Gastroesophageal sphincter (tissue), 4 donors: Measurements from ENCODE around the gene GPR52. TPM values are rescaled to one million over a fixed set of nuclear protein-coding genes. Genes with fewer than 3 reads are reported as not detected.

Source experiments
- ATAC-seq: fragments of 150-250 bp; one replicate; pipeline ENCODE4 v1.9.1; 2016; ENCODE audit warnings: mild to moderate bottlenecking, moderate library complexity
- H3K27ac ChIP-seq, 4 donors: fragments of 200-600 bp; sonication (generic) in 3 of 4; 1 replicate in 3 of 4; 2 replicates in 1 of 4; pipeline ENCODE4 v1.5.1; 2016 to 2019
- H3K27me3 ChIP-seq: fragments of 200-600 bp; sonication (generic); one replicate; pipeline ENCODE4 v1.5.1; 2019
- H3K36me3 ChIP-seq, 2 donors: fragments of 200-600 bp; sonication (generic); one replicate each; pipeline ENCODE4 v1.5.1; 2019; ENCODE audit warnings: control low read depth in 1 of 2
- H3K4me1 ChIP-seq, 3 donors: fragments of 200-600 bp; sonication (generic); 1 replicate in 2 of 3; 2 replicates in 1 of 3; pipeline ENCODE4 v1.5.1; 2016 to 2019; ENCODE audit warnings: control low read depth in 2 of 3
- H3K4me3 ChIP-seq, 2 donors: fragments of 200-600 bp; sonication (generic); one replicate each; pipeline ENCODE4 v1.5.1; 2019; ENCODE audit warnings: mild to moderate bottlenecking in 1 of 2, moderate library complexity in 1 of 2
- H3K9me3 ChIP-seq, 3 donors: fragments of 200-600 bp; sonication (generic); one replicate each; pipeline ENCODE4 v1.5.1; 2017 to 2019; ENCODE audit warnings: control low read depth in 2 of 3
- EP300 ChIP-seq: sonication (generic); formaldehyde crosslinking; IDR thresholded peaks from one replicate; pipeline ENCODE4 v1.6.1; 2017; ENCODE audit warnings: antibody characterized with exemption, mild to moderate bottlenecking
- POLR2A ChIP-seq, 2 donors: fragments of 450-650 bp; IDR thresholded peaks; one replicate each; pipeline ENCODE4 v1.6.1; 2017; ENCODE audit warnings: antibody characterized with exemption in 2 of 2, mild to moderate bottlenecking in 2 of 2, moderate library complexity in 1 of 2
- POLR2AphosphoS5 ChIP-seq: sonication (generic); formaldehyde crosslinking; IDR thresholded peaks from one replicate; pipeline ENCODE4 v1.6.1; 2017; ENCODE audit warnings: antibody characterized with exemption
- WGBS, 2 donors: methylation state at CpG; one replicate each; pipeline ENCODE4 v1.1.5; 2018; ENCODE audit warnings: low coverage in 1 of 2; 5-methylcytosine and 5-hydroxymethylcytosine counted together
- total RNA-seq, 4 donors: library from RNA; depleted of rRNA; stranded (reverse); fragments of >200 nt; gene quantifications; one replicate each; pipeline ENCODE4 v1.1.0, GENCODE V29; 2016
- TF ChIP-seq, protein P1 (sequence below), 4 experiments: fragments of 200-600 bp in 2 of 4; fragments of 450-650 bp in 2 of 4; sonication (generic) in 1 of 4; IDR thresholded peaks; one replicate each; pipeline ENCODE4 v1.5.1; 2017 to 2019; ENCODE audit warnings: antibody characterized with exemption in 4 of 4, mild to moderate bottlenecking in 2 of 4, moderate library complexity in 2 of 4

Gene GPR52, protein sequence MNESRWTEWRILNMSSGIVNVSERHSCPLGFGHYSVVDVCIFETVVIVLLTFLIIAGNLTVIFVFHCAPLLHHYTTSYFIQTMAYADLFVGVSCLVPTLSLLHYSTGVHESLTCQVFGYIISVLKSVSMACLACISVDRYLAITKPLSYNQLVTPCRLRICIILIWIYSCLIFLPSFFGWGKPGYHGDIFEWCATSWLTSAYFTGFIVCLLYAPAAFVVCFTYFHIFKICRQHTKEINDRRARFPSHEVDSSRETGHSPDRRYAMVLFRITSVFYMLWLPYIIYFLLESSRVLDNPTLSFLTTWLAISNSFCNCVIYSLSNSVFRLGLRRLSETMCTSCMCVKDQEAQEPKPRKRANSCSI
- total RNA-seq: 1 to 10 TPM in 3 of 4 donors, not detected in 1; 1.0 to 6.7 (median 3.2) TPM

DNA sequence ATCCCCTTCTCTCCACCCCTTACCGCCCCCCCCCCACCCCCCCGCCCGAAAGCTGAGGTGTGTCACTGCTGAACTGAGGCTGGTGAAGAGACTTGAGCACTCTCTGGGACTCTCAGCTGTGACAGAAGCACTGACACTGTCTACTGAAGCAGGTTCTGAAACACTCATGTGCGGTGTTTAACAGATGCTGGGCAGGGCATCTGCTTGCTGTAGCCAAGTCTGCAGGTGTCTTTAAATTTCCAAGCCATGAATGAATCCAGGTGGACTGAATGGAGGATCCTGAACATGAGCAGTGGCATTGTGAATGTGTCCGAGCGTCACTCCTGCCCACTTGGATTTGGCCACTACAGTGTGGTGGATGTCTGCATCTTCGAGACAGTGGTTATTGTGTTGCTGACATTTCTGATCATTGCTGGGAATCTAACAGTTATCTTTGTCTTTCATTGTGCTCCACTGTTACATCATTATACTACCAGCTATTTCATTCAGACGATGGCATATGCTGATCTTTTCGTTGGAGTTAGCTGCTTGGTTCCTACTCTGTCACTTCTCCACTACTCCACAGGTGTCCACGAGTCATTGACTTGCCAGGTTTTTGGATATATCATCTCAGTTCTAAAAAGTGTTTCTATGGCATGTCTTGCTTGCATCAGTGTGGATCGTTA, at the start of gene GPR52:
TSS of gene GPR52 (plus strand) at position 99 of the 665 bp plus-strand sequence. CDS start at position 247, 148 bp downstream.
- WGBS, 2 donors: 89 to 90% methylated on average over 6 to 7 of the region's 11 CpGs
- no peak for ATAC-seq
- H3K27ac ChIP-seq: no peak within 1 kb of the TSS

DNA sequence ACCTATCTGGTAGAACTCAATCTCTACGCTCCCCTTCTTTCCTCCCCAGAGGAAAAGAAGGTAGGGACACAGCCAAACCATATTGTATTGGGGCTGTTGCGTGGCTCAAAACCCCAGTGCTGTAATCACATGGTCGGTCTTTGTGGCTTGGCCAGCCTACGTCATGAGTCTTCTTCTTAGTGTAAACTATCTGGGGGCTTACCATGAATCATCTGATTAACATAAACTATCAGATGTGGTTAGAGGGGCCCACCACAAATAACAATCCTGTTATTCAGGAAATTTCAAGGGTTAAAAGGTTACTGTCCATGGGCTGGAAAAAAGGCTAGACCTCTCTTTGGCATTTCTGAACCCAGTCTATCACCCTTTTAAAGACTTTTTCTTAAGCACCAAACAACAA, 49.5 kb upstream of the GPR52 start:
- no peak for TF ChIP-seq POLR2AphosphoS5
- TF ChIP-seq, protein P1, sequence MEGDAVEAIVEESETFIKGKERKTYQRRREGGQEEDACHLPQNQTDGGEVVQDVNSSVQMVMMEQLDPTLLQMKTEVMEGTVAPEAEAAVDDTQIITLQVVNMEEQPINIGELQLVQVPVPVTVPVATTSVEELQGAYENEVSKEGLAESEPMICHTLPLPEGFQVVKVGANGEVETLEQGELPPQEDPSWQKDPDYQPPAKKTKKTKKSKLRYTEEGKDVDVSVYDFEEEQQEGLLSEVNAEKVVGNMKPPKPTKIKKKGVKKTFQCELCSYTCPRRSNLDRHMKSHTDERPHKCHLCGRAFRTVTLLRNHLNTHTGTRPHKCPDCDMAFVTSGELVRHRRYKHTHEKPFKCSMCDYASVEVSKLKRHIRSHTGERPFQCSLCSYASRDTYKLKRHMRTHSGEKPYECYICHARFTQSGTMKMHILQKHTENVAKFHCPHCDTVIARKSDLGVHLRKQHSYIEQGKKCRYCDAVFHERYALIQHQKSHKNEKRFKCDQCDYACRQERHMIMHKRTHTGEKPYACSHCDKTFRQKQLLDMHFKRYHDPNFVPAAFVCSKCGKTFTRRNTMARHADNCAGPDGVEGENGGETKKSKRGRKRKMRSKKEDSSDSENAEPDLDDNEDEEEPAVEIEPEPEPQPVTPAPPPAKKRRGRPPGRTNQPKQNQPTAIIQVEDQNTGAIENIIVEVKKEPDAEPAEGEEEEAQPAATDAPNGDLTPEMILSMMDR (IDR thresholded peaks at IDR 0.05): no peak
- TF ChIP-seq POLR2A (IDR thresholded peaks at IDR 0.05): no peak
- no peak for TF ChIP-seq EP300
- ATAC-seq: no peak
- 94% methylated on average over 4 of the region's 4 CpGs; no CpG with 5 or more reads in 1 of the 2 donors for WGBS, 2 donors
- Histone ChIP-seq H3K27ac (no peak overlapping the region), H3K27me3 (no peaks in the 10 kb centered on the region), H3K9me3 (peaks cover 0 to 7% (median 0%) of the 10 kb centered on the region in 3 donors), H3K4me1 (no peaks in the 10 kb centered on the region), H3K4me3 (no peak overlapping the region), H3K36me3 (peaks cover 0 to 20% of the 10 kb centered on the region in 2 donors)

More for the DNA sequence above, at the start of gene GPR52:
- Histone ChIP-seq H3K4me3 (no peak within 1 kb of the TSS), H3K27me3 (no peaks in the 10 kb centered on the region), H3K36me3 (no peaks in the 10 kb centered on the region), H3K9me3 (no peaks in the 10 kb centered on the region), H3K4me1 (peaks cover 0 to 17% (median 4%) of the 10 kb centered on the region in 3 donors)
- TF ChIP-seq, protein P1 (IDR thresholded peaks at IDR 0.05): no peak
- TF ChIP-seq POLR2AphosphoS5 (no peak), EP300 (no peak)

DNA sequence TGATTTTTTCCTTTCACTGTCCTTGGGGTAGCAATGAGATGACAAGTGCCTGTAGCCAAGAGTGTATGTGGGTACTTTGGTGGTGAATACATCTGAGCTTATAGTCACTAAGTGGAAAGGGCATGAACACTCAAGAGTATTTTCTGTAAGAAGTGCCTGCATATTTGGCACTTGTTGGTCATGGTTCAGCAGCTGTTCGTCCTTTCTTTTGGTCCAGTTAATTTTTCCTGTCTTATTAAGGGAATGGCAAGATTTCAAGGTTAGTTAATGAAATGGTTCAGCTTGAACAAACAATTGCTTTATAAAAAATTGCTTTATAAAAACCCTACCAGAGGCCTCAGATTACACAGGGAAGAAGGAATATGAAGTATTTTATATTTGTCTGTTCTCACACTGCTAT, 48.6 kb upstream of the GPR52 start:
- H3K27ac ChIP-seq: no peak overlapping the region
- no peaks in the 10 kb centered on the region for H3K4me1 ChIP-seq
- H3K9me3 ChIP-seq: no peaks in the 10 kb centered on the region
- TF ChIP-seq EP300 (no peak), POLR2AphosphoS5 (no peak), POLR2A (IDR thresholded peaks at IDR 0.05) (no peak)
- TF ChIP-seq, protein P1 (IDR thresholded peaks at IDR 0.05): no peak
- H3K36me3 ChIP-seq: peaks cover 0 to 11% of the 10 kb centered on the region in 2 donors
- H3K4me3 ChIP-seq: no peak overlapping the region
- 0 to 27% methylated on average over 1 of the region's 1 CpG for WGBS, 2 donors
- H3K27me3 ChIP-seq: no peaks in the 10 kb centered on the region
- ATAC-seq: no peak

DNA sequence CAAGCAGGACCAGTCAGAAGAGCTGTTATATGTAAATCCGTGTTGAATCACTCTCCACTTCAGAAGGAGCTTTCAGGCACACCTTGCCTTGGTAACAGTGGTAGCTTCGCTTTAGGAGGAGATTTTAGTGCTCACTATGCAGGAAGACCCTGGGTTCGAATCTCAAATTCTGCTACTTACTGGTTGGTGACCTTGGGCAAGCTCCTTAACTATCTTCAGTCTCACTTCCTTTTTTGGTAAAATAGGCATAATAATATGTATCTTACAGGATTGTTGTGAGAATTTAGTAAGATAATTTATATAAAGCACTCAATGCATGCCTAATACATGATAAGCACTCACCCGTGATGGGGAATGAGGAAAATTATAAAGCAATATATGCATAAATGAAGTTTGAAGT, 46.7 kb upstream of the GPR52 start:
- WGBS, 2 donors: 71 to 98% methylated on average over 1 to 4 of the region's 4 CpGs
- no peak for ATAC-seq
- TF ChIP-seq POLR2A (IDR thresholded peaks at IDR 0.05) (no peak), POLR2AphosphoS5 (no peak), EP300 (no peak)
- TF ChIP-seq, protein P1 (IDR thresholded peaks at IDR 0.05): no peak
- Histone ChIP-seq H3K27ac (no peak overlapping the region), H3K36me3 (peaks cover 0 to 10% of the 10 kb centered on the region in 2 donors), H3K4me3 (no peak overlapping the region), H3K27me3 (no peaks in the 10 kb centered on the region), H3K9me3 (no peaks in the 10 kb centered on the region), H3K4me1 (no peaks in the 10 kb centered on the region)
